ENCODE results near the gene MAN2A1.

DNA sequence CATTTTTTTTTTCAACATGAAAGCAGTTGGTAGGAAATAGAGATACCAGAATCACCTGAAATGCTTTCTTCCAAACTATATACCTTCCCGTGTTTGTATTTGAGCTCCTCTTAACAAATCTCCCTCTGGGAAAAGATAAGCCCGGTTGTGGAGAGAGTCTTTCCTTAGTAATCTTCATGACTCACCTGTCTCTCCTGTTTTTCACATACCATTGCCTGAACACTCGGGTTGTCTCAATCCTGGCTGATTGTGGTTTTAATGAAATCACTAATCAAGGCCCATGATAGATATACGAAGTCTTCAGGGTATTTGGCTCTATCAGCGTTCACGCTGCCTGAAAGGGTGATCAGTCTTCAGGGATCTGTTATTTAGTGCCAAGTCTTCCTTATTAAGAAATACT, 136.7 kb downstream of the MAN2A1 start:
- TF ChIP-seq, protein P1, sequence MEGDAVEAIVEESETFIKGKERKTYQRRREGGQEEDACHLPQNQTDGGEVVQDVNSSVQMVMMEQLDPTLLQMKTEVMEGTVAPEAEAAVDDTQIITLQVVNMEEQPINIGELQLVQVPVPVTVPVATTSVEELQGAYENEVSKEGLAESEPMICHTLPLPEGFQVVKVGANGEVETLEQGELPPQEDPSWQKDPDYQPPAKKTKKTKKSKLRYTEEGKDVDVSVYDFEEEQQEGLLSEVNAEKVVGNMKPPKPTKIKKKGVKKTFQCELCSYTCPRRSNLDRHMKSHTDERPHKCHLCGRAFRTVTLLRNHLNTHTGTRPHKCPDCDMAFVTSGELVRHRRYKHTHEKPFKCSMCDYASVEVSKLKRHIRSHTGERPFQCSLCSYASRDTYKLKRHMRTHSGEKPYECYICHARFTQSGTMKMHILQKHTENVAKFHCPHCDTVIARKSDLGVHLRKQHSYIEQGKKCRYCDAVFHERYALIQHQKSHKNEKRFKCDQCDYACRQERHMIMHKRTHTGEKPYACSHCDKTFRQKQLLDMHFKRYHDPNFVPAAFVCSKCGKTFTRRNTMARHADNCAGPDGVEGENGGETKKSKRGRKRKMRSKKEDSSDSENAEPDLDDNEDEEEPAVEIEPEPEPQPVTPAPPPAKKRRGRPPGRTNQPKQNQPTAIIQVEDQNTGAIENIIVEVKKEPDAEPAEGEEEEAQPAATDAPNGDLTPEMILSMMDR (IDR thresholded peaks at IDR 0.05 in 2 of 3, conservative IDR thresholded peaks at IDR 0.05 in 1 of 3; ENCODE audit: borderline replicate concordance in 1 of 3, insufficient read depth in 1 of 3, low read depth in 2 of 3, low read length in 2 of 3): no peak
- TF ChIP-seq, protein P2, sequence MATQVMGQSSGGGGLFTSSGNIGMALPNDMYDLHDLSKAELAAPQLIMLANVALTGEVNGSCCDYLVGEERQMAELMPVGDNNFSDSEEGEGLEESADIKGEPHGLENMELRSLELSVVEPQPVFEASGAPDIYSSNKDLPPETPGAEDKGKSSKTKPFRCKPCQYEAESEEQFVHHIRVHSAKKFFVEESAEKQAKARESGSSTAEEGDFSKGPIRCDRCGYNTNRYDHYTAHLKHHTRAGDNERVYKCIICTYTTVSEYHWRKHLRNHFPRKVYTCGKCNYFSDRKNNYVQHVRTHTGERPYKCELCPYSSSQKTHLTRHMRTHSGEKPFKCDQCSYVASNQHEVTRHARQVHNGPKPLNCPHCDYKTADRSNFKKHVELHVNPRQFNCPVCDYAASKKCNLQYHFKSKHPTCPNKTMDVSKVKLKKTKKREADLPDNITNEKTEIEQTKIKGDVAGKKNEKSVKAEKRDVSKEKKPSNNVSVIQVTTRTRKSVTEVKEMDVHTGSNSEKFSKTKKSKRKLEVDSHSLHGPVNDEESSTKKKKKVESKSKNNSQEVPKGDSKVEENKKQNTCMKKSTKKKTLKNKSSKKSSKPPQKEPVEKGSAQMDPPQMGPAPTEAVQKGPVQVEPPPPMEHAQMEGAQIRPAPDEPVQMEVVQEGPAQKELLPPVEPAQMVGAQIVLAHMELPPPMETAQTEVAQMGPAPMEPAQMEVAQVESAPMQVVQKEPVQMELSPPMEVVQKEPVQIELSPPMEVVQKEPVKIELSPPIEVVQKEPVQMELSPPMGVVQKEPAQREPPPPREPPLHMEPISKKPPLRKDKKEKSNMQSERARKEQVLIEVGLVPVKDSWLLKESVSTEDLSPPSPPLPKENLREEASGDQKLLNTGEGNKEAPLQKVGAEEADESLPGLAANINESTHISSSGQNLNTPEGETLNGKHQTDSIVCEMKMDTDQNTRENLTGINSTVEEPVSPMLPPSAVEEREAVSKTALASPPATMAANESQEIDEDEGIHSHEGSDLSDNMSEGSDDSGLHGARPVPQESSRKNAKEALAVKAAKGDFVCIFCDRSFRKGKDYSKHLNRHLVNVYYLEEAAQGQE (IDR thresholded peaks at IDR 0.05; ENCODE audit: low read depth): no peak
- TF ChIP-seq POLR2AphosphoS5 (IDR thresholded peaks at IDR 0.05; ENCODE audit: low read depth, low read length) (no peak), POLR2A (IDR thresholded peaks at IDR 0.05; ENCODE audit: borderline replicate concordance, extremely low read depth, insufficient read depth, insufficient read length) (no peak), YY1 (IDR thresholded peaks at IDR 0.05; ENCODE audit: extremely low read depth, insufficient replicate concordance, low read depth, low read length) (no peak)

All from HCT116 (cell line).